Activated naive CD4-positive, alpha-beta T cell treated with anti-CD3 and anti-CD28 coated beads, Interleukin-2, amount 50 U/mL, for 24 hours (primary cell): ENCODE results near the gene B3GNT3.

Source experiments
- H3K27ac Mint-ChIP-seq: one replicate; pipeline ENCODE4 v1.8.0; 2021; ENCODE audit warnings: mild to moderate bottlenecking, mixed read lengths
- H3K27me3 Mint-ChIP-seq: one replicate; pipeline ENCODE4 v1.8.0; 2021; ENCODE audit warnings: mixed read lengths
- H3K36me3 Mint-ChIP-seq: one replicate; pipeline ENCODE4 v1.8.0; 2021; ENCODE audit warnings: mixed read lengths
- H3K4me1 Mint-ChIP-seq: one replicate; pipeline ENCODE4 v1.8.0; 2021; ENCODE audit warnings: mixed read lengths
- H3K4me3 Mint-ChIP-seq: one replicate; pipeline ENCODE4 v1.8.0; 2021; ENCODE audit warnings: mild to moderate bottlenecking, mixed read lengths
- H3K9me3 Mint-ChIP-seq: one replicate; pipeline ENCODE4 v1.8.0; 2021; ENCODE audit warnings: mixed read lengths

Gene B3GNT3

GRCh38 chr19:17834350-17835181 is 39.6 kb downstream of the B3GNT3 start:
- Mint-ChIP-seq H3K4me3 (no peak overlapping the region), H3K4me1 (peaks cover 13% of the 10 kb centered on the region), H3K27ac (no peak overlapping the region), H3K27me3 (no peaks in the 10 kb centered on the region), H3K36me3 (peaks cover 20% of the 10 kb centered on the region), H3K9me3 (no peaks in the 10 kb centered on the region)

- no peaks in the 10 kb centered on the region for H3K27me3 Mint-ChIP-seq
- peaks cover 13% of the 10 kb centered on the region for H3K4me1 Mint-ChIP-seq
- H3K9me3 Mint-ChIP-seq = no peaks in the 10 kb centered on the region
- no peak overlapping the region for H3K4me3 Mint-ChIP-seq
- peak overlapping the region; percentile 69 for H3K27ac Mint-ChIP-seq
- peaks cover 17% of the 10 kb centered on the region for H3K36me3 Mint-ChIP-seq
These were observed 40.5 kb downstream of the B3GNT3 start for GRCh38 chr19:17835182-17836006.

GRCh38 chr19:17836530-17836929 is 41.6 kb downstream of the B3GNT3 start:
- Mint-ChIP-seq H3K27ac (peak overlapping the region; percentile 68), H3K4me3 (no peak overlapping the region), H3K36me3 (peaks cover 20% of the 10 kb centered on the region), H3K9me3 (no peaks in the 10 kb centered on the region), H3K4me1 (peaks cover 17% of the 10 kb centered on the region), H3K27me3 (no peaks in the 10 kb centered on the region)

GRCh38 chr19:17837972-17838371 is 43.0 kb downstream of the B3GNT3 start:
- Mint-ChIP-seq H3K27me3 (no peaks in the 10 kb centered on the region), H3K27ac (no peak overlapping the region), H3K36me3 (peaks cover 16% of the 10 kb centered on the region), H3K4me1 (peaks cover 17% of the 10 kb centered on the region), H3K4me3 (no peak overlapping the region), H3K9me3 (no peaks in the 10 kb centered on the region)

GRCh38 chr19:17840019-17840418 is 45.1 kb downstream of the B3GNT3 start:
- H3K27ac Mint-ChIP-seq = peak overlapping the region; percentile 62
- H3K27me3 Mint-ChIP-seq = no peaks in the 10 kb centered on the region
- H3K4me1 Mint-ChIP-seq = peaks cover 36% of the 10 kb centered on the region
- H3K36me3 Mint-ChIP-seq = peaks cover 20% of the 10 kb centered on the region
- H3K4me3 Mint-ChIP-seq = no peak overlapping the region
- no peaks in the 10 kb centered on the region for H3K9me3 Mint-ChIP-seq

GRCh38 chr19:17841371-17841809 is 46.5 kb downstream of the B3GNT3 start:
- Mint-ChIP-seq H3K27me3 (no peaks in the 10 kb centered on the region), H3K4me1 (peaks cover 36% of the 10 kb centered on the region), H3K4me3 (no peak overlapping the region), H3K27ac (no peak overlapping the region), H3K36me3 (peaks cover 10% of the 10 kb centered on the region), H3K9me3 (no peaks in the 10 kb centered on the region)

- Mint-ChIP-seq H3K27ac (no peak overlapping the region), H3K4me3 (no peak overlapping the region), H3K27me3 (no peaks in the 10 kb centered on the region), H3K9me3 (no peaks in the 10 kb centered on the region), H3K36me3 (peaks cover 7% of the 10 kb centered on the region), H3K4me1 (peaks cover 33% of the 10 kb centered on the region)
These were observed 47.1 kb downstream of the B3GNT3 start for GRCh38 chr19:17841810-17842662.

GRCh38 chr19:17842663-17843291 is 47.8 kb downstream of the B3GNT3 start:
- Mint-ChIP-seq H3K9me3 (no peaks in the 10 kb centered on the region), H3K27me3 (no peaks in the 10 kb centered on the region), H3K27ac (no peak overlapping the region), H3K36me3 (peaks cover 7% of the 10 kb centered on the region), H3K4me3 (no peak overlapping the region), H3K4me1 (peaks cover 33% of the 10 kb centered on the region)

GRCh38 chr19:17843292-17843827 is 48.4 kb downstream of the B3GNT3 start:
- Mint-ChIP-seq H3K27ac (peak overlapping the region; percentile 86), H3K27me3 (no peaks in the 10 kb centered on the region), H3K4me3 (peak overlapping the region; percentile 42), H3K4me1 (peaks cover 37% of the 10 kb centered on the region), H3K36me3 (peaks cover 7% of the 10 kb centered on the region), H3K9me3 (no peaks in the 10 kb centered on the region)

- peak overlapping the region; percentile 90 for H3K4me3 Mint-ChIP-seq
These were observed 49.1 kb downstream of the B3GNT3 start for GRCh38 chr19:17843908-17844490.

GRCh38 chr19:17846146-17846545 is 51.2 kb downstream of the B3GNT3 start:
- Mint-ChIP-seq H3K4me1 (peaks cover 59% of the 10 kb centered on the region), H3K9me3 (no peaks in the 10 kb centered on the region), H3K36me3 (peaks cover 4% of the 10 kb centered on the region), H3K4me3 (peak overlapping the region; percentile 90), H3K27me3 (no peaks in the 10 kb centered on the region), H3K27ac (peak overlapping the region; percentile 90)

More at GRCh38 chr19:17843908-17844490, 49.1 kb downstream of the B3GNT3 start:
- Mint-ChIP-seq H3K9me3 (no peaks in the 10 kb centered on the region), H3K4me1 (peaks cover 44% of the 10 kb centered on the region), H3K27me3 (no peaks in the 10 kb centered on the region), H3K27ac (peak overlapping the region; percentile 86), H3K36me3 (peaks cover 7% of the 10 kb centered on the region)

GRCh38 chr19:17847538-17848366 is 52.8 kb downstream of the B3GNT3 start, which contains the start of gene JAK3:
TSS of gene JAK3 (minus strand) at chr19:17847982. CDS start at chr19:17844417, 3,565 bp downstream.
- Mint-ChIP-seq H3K4me3 (peak within 1 kb of the TSS; percentile 90), H3K4me1 (peaks cover 66% of the 10 kb centered on the region), H3K36me3 (peaks cover 4% of the 10 kb centered on the region), H3K9me3 (no peaks in the 10 kb centered on the region), H3K27me3 (no peaks in the 10 kb centered on the region), H3K27ac (peak within 1 kb of the TSS; percentile 99)

- H3K4me1 Mint-ChIP-seq = peaks cover 59% of the 10 kb centered on the region
- H3K27me3 Mint-ChIP-seq = no peaks in the 10 kb centered on the region
- peaks cover 4% of the 10 kb centered on the region for H3K36me3 Mint-ChIP-seq
- H3K27ac Mint-ChIP-seq = peak overlapping the region; percentile 99
- peak overlapping the region; percentile 90 for H3K4me3 Mint-ChIP-seq
- no peaks in the 10 kb centered on the region for H3K9me3 Mint-ChIP-seq
These were observed 53.8 kb downstream of the B3GNT3 start for GRCh38 chr19:17848595-17849292.
